ENCODE measurements around the gene GNB1.
A peak's percentile ranks its signal among the peaks of the same experiment; 100 is the strongest.

GNB1 gene

GRCh38 chr1:1793481-1794244 lies 97.2 kb downstream of the GNB1 start:
- TF ChIP-seq GATA3 (IDR thresholded peaks at IDR 0.05; ENCODE audit: low read depth, low read length) (no peak), GATA2 (IDR thresholded peaks at IDR 0.05; ENCODE audit: low read depth, low read length) (no peak)

- TF ChIP-seq GATA2 (IDR thresholded peaks at IDR 0.05; ENCODE audit: low read depth, low read length) = no peak
- no peak for TF ChIP-seq GATA3 (IDR thresholded peaks at IDR 0.05; ENCODE audit: low read depth, low read length)
Measured at GRCh38 chr1:1788646-1789431, 102.0 kb downstream of the GNB1 start.

- TF ChIP-seq GATA2 (IDR thresholded peaks at IDR 0.05; ENCODE audit: low read depth, low read length) = no peak
- no peak for TF ChIP-seq GATA3 (IDR thresholded peaks at IDR 0.05; ENCODE audit: low read depth, low read length)
Measured at GRCh38 chr1:1788136-1788535, 102.8 kb downstream of the GNB1 start.

GRCh38 chr1:1786836-1787605 lies 103.9 kb downstream of the GNB1 start:
- TF ChIP-seq GATA2 (IDR thresholded peaks at IDR 0.05; ENCODE audit: low read depth, low read length) (no peak), GATA3 (IDR thresholded peaks at IDR 0.05; ENCODE audit: low read depth, low read length) (no peak)

GRCh38 chr1:1785666-1786065 lies 105.2 kb downstream of the GNB1 start:
- no peak for TF ChIP-seq GATA2 (IDR thresholded peaks at IDR 0.05; ENCODE audit: low read depth, low read length)
- TF ChIP-seq GATA3 (IDR thresholded peaks at IDR 0.05; ENCODE audit: low read depth, low read length) = no peak

GRCh38 chr1:1784933-1785332 lies 106.0 kb downstream of the GNB1 start:
- TF ChIP-seq GATA2 (IDR thresholded peaks at IDR 0.05; ENCODE audit: low read depth, low read length) (no peak), GATA3 (IDR thresholded peaks at IDR 0.05; ENCODE audit: low read depth, low read length) (no peak)

- TF ChIP-seq GATA2 (IDR thresholded peaks at IDR 0.05; ENCODE audit: low read depth, low read length) (no peak), GATA3 (IDR thresholded peaks at IDR 0.05; ENCODE audit: low read depth, low read length) (no peak)
Measured at GRCh38 chr1:1783320-1783719, 107.6 kb downstream of the GNB1 start.

GRCh38 chr1:1782399-1783221 lies 108.3 kb downstream of the GNB1 start:
- TF ChIP-seq GATA3 (IDR thresholded peaks at IDR 0.05; ENCODE audit: low read depth, low read length) (no peak), GATA2 (IDR thresholded peaks at IDR 0.05; ENCODE audit: low read depth, low read length) (no peak)

GRCh38 chr1:1781526-1781903 lies 109.4 kb downstream of the GNB1 start:
- TF ChIP-seq GATA3 (IDR thresholded peaks at IDR 0.05; ENCODE audit: low read depth, low read length) (no peak), GATA2 (IDR thresholded peaks at IDR 0.05; ENCODE audit: low read depth, low read length) (no peak)

GRCh38 chr1:1780598-1781525 lies 110.0 kb downstream of the GNB1 start:
- TF ChIP-seq GATA2 (IDR thresholded peaks at IDR 0.05; ENCODE audit: low read depth, low read length) = peak; percentile 77
- no peak for TF ChIP-seq GATA3 (IDR thresholded peaks at IDR 0.05; ENCODE audit: low read depth, low read length)

- no peak for TF ChIP-seq GATA2 (IDR thresholded peaks at IDR 0.05; ENCODE audit: low read depth, low read length)
- TF ChIP-seq GATA3 (IDR thresholded peaks at IDR 0.05; ENCODE audit: low read depth, low read length) = no peak
Measured at GRCh38 chr1:1779691-1780597, 110.9 kb downstream of the GNB1 start.

GRCh38 chr1:1779320-1779675 lies 111.6 kb downstream of the GNB1 start:
- TF ChIP-seq GATA3 (IDR thresholded peaks at IDR 0.05; ENCODE audit: low read depth, low read length) = no peak
